IMR-90 (cell line): ENCODE results near the gene PTPMT1. TPM values are rescaled to one million over a fixed set of nuclear protein-coding genes. Genes with fewer than 3 reads are reported as not detected.

ENCODE experiments used
- microRNA-seq, 2 experiments: library from miRNA; stranded (forward) in 1 of 2; unstranded in 1 of 2; fragments of 10-50 nt in 1 of 2; fragments of <30 nt in 1 of 2; gene quantifications in 1 of 2; microRNA quantifications in 1 of 2; one replicate each; pipeline versions ENCODE3 to v1.1.0; 2013 to 2020; ENCODE audit not compliant: insufficient read depth in 1 of 2, insufficient read length in 1 of 2, unreplicated experiment in 1 of 2
- polyA plus RNA-seq, 3 experiments: library from polyadenylated mRNA; depleted of rRNA; stranded (reverse); fragments of >200 nt; gene quantifications; 2 replicates each; pipeline ENCODE4 v1.2.3, GENCODE V29; 2012; ENCODE audit warnings: low replicate concordance in 1 of 3
- small RNA-seq, 5 experiments: library from RNA; depleted of rRNA; stranded (forward); fragments of <200 nt; gene quantifications; one replicate each; pipeline ENCODE3, GENCODE V24; 2012
- total RNA-seq: library from RNA; depleted of rRNA; stranded (reverse); fragments of >200 nt; gene quantifications from 2 replicates; pipeline ENCODE4 v1.2.3, GENCODE V29; 2012; rRNA removed

The PTPMT1 gene
- total and polyA plus RNA-seq, 2 of the 4 experiments (the other 2 are of a cell fraction), result 51.6 to 55.0 TPM

Small RNAs within 50 kb of the gene (microRNA-seq; reads per million reads assigned to microRNA genes)
- not detected for gene RN7SL652P (ENCODE audit: insufficient read depth, insufficient read length)
- gene RNU5E-10P (ENCODE audit: insufficient read depth, insufficient read length), result not detected

Small RNAs within 50 kb of the gene (small RNA-seq; reads per million reads assigned to genes)
- 0.04 to 6.6 (median 0.33) reads per million in 5 experiments for gene RN7SL652P
- gene RNU5E-10P, result 0 reads per million in 5 experiments

Other genes starting within 250 kb of the PTPMT1 start
- not detected in 2 replicates for gene MYBPC3, start 212.9 kb upstream of the PTPMT1 start, total RNA-seq
- not detected in 2 replicates for gene MYBPC3, start 212.9 kb upstream of the PTPMT1 start, polyA plus RNA-seq (2012; rRNA removed)
- gene SPI1, start 187.1 kb upstream of the PTPMT1 start, total RNA-seq, result not detected in 2 replicates
- not detected in 2 replicates for gene SPI1, start 187.1 kb upstream of the PTPMT1 start, polyA plus RNA-seq (2012; rRNA removed)
- 29.2 and 32.4 TPM in 2 replicates for gene SLC39A13, start 157.0 kb upstream of the PTPMT1 start, total RNA-seq
- gene SLC39A13, start 157.0 kb upstream of the PTPMT1 start, polyA plus RNA-seq (2012; rRNA removed), result 144 and 164 TPM in 2 replicates
- 238 and 484 TPM in 2 replicates for gene PSMC3, start 139.2 kb upstream of the PTPMT1 start, total RNA-seq
- 253 TPM in 2 replicates for gene PSMC3, start 139.2 kb upstream of the PTPMT1 start, polyA plus RNA-seq (2012; rRNA removed)
- not detected in 2 replicates for gene RAPSN, start 116.5 kb upstream of the PTPMT1 start, total RNA-seq
- 0.03 and 0.09 TPM in 2 replicates for gene RAPSN, start 116.5 kb upstream of the PTPMT1 start, polyA plus RNA-seq (2012; rRNA removed)
- gene CELF1, start 12.5 kb upstream of the PTPMT1 start, total RNA-seq, result 109 and 135 TPM in 2 replicates
- gene CELF1, start 12.5 kb upstream of the PTPMT1 start, polyA plus RNA-seq (2012; rRNA removed), result 61.6 and 63.3 TPM in 2 replicates
- 37.2 and 41.6 TPM in 2 replicates for gene KBTBD4, start 13.4 kb downstream of the PTPMT1 start, total RNA-seq
- 12.2 and 14.9 TPM in 2 replicates for gene KBTBD4, start 13.4 kb downstream of the PTPMT1 start, polyA plus RNA-seq (2012; rRNA removed)
- 77.1 and 79.7 TPM in 2 replicates for gene NDUFS3, start 13.5 kb downstream of the PTPMT1 start, total RNA-seq
- gene NDUFS3, start 13.5 kb downstream of the PTPMT1 start, polyA plus RNA-seq (2012; rRNA removed), result 108 and 114 TPM in 2 replicates
- gene FAM180B, start 21.1 kb downstream of the PTPMT1 start, total RNA-seq, result not detected in 2 replicates
- not detected in 2 replicates for gene FAM180B, start 21.1 kb downstream of the PTPMT1 start, polyA plus RNA-seq (2012; rRNA removed)
- gene C1QTNF4, start 28.8 kb downstream of the PTPMT1 start, total RNA-seq, result under 0.01 TPM in 1 of 2 replicates, not detected in the other
- gene C1QTNF4, start 28.8 kb downstream of the PTPMT1 start, polyA plus RNA-seq (2012; rRNA removed), result 0.12 and 0.16 TPM in 2 replicates
- gene MTCH2, start 77.0 kb downstream of the PTPMT1 start, total RNA-seq, result 163 and 207 TPM in 2 replicates
- gene MTCH2, start 77.0 kb downstream of the PTPMT1 start, polyA plus RNA-seq (2012; rRNA removed), result 103 and 115 TPM in 2 replicates
- gene AGBL2, start 149.8 kb downstream of the PTPMT1 start, total RNA-seq, result 0.36 and 0.56 TPM in 2 replicates
- gene AGBL2, start 149.8 kb downstream of the PTPMT1 start, polyA plus RNA-seq (2012; rRNA removed), result 1.2 and 1.5 TPM in 2 replicates
- gene FNBP4, start 201.7 kb downstream of the PTPMT1 start, total RNA-seq, result 22.9 and 31.9 TPM in 2 replicates
- gene FNBP4, start 201.7 kb downstream of the PTPMT1 start, polyA plus RNA-seq (2012; rRNA removed), result 70.5 and 78.4 TPM in 2 replicates